GM19468 (cell line): ENCODE measurements around the gene PPP6C.
A peak's percentile ranks its signal among the peaks of the same experiment; 100 is the strongest.
"Not testable (repeated sequence)": the region's sequence is repeated elsewhere in the genome, so short reads cannot be mapped to it uniquely, and the experiment has no call there.

Experiments
- ATAC-seq: cut with Tn5 transposase; IDR thresholded peaks from one replicate; pipeline ENCODE4 v1.9.1; 2021; ENCODE audit warnings: mild to moderate bottlenecking, moderate library complexity, moderate number of reproducible peaks; ENCODE audit not compliant: unreplicated experiment; ENCODE audit errors: extremely low read depth

PPP6C gene

GRCh38 chr9:125143377-125144090, 46.1 kb downstream of the PPP6C start, which contains the start of gene SCAI:
SCAI (minus strand) TSS chr9:125143528; CDS start chr9:125143437, 91 bp downstream.
- peak; percentile 94 for ATAC-seq

GRCh38 chr9:125142560-125143376, 46.8 kb downstream of the PPP6C start:
- ATAC-seq: no peak

GRCh38 chr9:125141751-125142150, 47.9 kb downstream of the PPP6C start:
- no peak for ATAC-seq

- no peak for ATAC-seq
Measured at GRCh38 chr9:125141251-125141650, 48.4 kb downstream of the PPP6C start.

- no peak for ATAC-seq
Measured at GRCh38 chr9:125140576-125140975, 49.0 kb downstream of the PPP6C start.

GRCh38 chr9:125137200-125137599, 52.4 kb downstream of the PPP6C start:
- no peak for ATAC-seq

GRCh38 chr9:125134976-125135375, 54.6 kb downstream of the PPP6C start:
- ATAC-seq: no peak

- no peak for ATAC-seq
Measured at GRCh38 chr9:125133403-125134329, 55.9 kb downstream of the PPP6C start.

GRCh38 chr9:125131778-125132177, 57.8 kb downstream of the PPP6C start:
- ATAC-seq: no peak

- peak; percentile 91 for ATAC-seq
Measured at GRCh38 chr9:125126019-125126746, 63.4 kb downstream of the PPP6C start.

GRCh38 chr9:125125523-125125922, 64.1 kb downstream of the PPP6C start:
- ATAC-seq: no peak

- no peak for ATAC-seq
Measured at GRCh38 chr9:125121146-125121545, 68.5 kb downstream of the PPP6C start.

GRCh38 chr9:125119643-125120286, 69.8 kb downstream of the PPP6C start:
- ATAC-seq: no peak

GRCh38 chr9:125118696-125119095, 70.9 kb downstream of the PPP6C start:
- ATAC-seq: not testable (repeated sequence)

- ATAC-seq: not testable (repeated sequence)
Measured at GRCh38 chr9:125114503-125114902, 75.1 kb downstream of the PPP6C start.

GRCh38 chr9:125110464-125110863, 79.1 kb downstream of the PPP6C start:
- ATAC-seq: no peak

GRCh38 chr9:125108541-125108940, 81.1 kb downstream of the PPP6C start:
- ATAC-seq: not testable (repeated sequence)

GRCh38 chr9:125106285-125106893, 83.2 kb downstream of the PPP6C start:
- ATAC-seq: no peak
